ENCODE results near the gene SMIM36.

SMIM36 gene

GRCh38 chr17:55490376-55490775 is 20.9 kb downstream of the SMIM36 start:
- no peak for TF ChIP-seq CTCF (IDR thresholded peaks at IDR 0.05; ENCODE audit: low read depth, low read length)
- H3K4me3 ChIP-seq (replicated peaks in 1 of 2; ENCODE audit: low read depth in 2 of 2, low read length in 2 of 2): no peak overlapping the region
- no peak for DNase-seq (ENCODE audit: low read depth in 2 of 2)

- peak; percentile 10 to 61 for DNase-seq (ENCODE audit: low read depth in 2 of 2)
- TF ChIP-seq CTCF (IDR thresholded peaks at IDR 0.05; ENCODE audit: low read depth, low read length): no peak
- no peak overlapping the region for H3K4me3 ChIP-seq (replicated peaks in 1 of 2; ENCODE audit: low read depth in 2 of 2, low read length in 2 of 2)
These were observed 23.4 kb downstream of the SMIM36 start for GRCh38 chr17:55487695-55488432.

GRCh38 chr17:55484575-55484974 is 26.7 kb downstream of the SMIM36 start:
- H3K4me3 ChIP-seq (replicated peaks in 1 of 2; ENCODE audit: low read depth in 2 of 2, low read length in 2 of 2): no peak overlapping the region
- DNase-seq (ENCODE audit: low read depth in 2 of 2): no peak
- no peak for TF ChIP-seq CTCF (IDR thresholded peaks at IDR 0.05; ENCODE audit: low read depth, low read length)

GRCh38 chr17:55482591-55483389 is 28.5 kb downstream of the SMIM36 start:
- no peak overlapping the region for H3K4me3 ChIP-seq (replicated peaks in 1 of 2; ENCODE audit: low read depth in 2 of 2, low read length in 2 of 2)
- TF ChIP-seq CTCF (IDR thresholded peaks at IDR 0.05; ENCODE audit: low read depth, low read length): no peak
- DNase-seq (ENCODE audit: low read depth in 2 of 2): no peak

- H3K4me3 ChIP-seq (replicated peaks in 1 of 2; ENCODE audit: low read depth in 2 of 2, low read length in 2 of 2): no peak overlapping the region
- DNase-seq (ENCODE audit: low read depth in 2 of 2): no peak
- no peak for TF ChIP-seq CTCF (IDR thresholded peaks at IDR 0.05; ENCODE audit: low read depth, low read length)
These were observed 30.5 kb downstream of the SMIM36 start for GRCh38 chr17:55480631-55481315.

- no peak for TF ChIP-seq CTCF (IDR thresholded peaks at IDR 0.05; ENCODE audit: low read depth, low read length)
- no peak for DNase-seq (ENCODE audit: low read depth in 2 of 2)
- no peak overlapping the region for H3K4me3 ChIP-seq (replicated peaks in 1 of 2; ENCODE audit: low read depth in 2 of 2, low read length in 2 of 2)
These were observed 31.3 kb downstream of the SMIM36 start for GRCh38 chr17:55479903-55480302.

Measured in cardiac fibroblast (primary cell).